SHP77 treated with DMSO at 0.1 percent for 48 hours (cell line): ENCODE measurements around the gene C14orf132.
"Not testable (repeated sequence)": the region's sequence is repeated elsewhere in the genome, so short reads cannot be mapped to it uniquely, and the experiment has no call there.

Source experiments
- DNase-seq: peaks from one replicate; lab custom pipeline; 2025; lab: John Stamatoyannopoulos, UW

Gene C14orf132

DNA sequence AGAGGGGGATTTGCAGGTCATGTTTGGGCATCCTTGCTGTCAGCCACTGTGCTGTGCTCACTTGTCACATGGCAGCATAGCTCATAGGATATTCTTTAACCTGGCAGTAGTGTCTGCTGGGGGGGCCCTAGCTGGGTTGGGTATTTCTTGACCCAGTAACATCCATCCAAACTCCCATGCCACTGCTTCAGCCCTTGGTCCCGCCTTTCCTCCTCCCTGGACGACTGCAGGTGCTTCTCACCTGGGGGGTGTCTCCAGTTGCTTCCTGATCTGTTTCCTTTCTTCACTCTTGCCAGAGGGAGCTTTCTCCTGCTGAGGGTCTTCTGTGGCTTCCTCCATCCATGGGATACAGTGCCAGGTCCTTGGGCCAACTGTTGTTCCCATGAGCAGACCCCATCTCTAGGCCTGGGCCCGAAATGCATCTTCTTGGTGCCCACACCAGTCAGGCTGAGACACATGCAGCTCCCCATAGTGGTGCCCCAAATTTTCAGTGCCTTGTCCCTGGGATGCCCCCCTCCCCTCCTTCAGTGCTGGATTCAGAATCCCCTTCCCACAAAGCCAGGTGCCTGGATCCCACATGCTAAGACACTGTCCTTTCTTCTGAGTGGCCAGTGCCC lies 20.5 kb downstream of the C14orf132 start:
- DNase-seq, result no peak

DNA sequence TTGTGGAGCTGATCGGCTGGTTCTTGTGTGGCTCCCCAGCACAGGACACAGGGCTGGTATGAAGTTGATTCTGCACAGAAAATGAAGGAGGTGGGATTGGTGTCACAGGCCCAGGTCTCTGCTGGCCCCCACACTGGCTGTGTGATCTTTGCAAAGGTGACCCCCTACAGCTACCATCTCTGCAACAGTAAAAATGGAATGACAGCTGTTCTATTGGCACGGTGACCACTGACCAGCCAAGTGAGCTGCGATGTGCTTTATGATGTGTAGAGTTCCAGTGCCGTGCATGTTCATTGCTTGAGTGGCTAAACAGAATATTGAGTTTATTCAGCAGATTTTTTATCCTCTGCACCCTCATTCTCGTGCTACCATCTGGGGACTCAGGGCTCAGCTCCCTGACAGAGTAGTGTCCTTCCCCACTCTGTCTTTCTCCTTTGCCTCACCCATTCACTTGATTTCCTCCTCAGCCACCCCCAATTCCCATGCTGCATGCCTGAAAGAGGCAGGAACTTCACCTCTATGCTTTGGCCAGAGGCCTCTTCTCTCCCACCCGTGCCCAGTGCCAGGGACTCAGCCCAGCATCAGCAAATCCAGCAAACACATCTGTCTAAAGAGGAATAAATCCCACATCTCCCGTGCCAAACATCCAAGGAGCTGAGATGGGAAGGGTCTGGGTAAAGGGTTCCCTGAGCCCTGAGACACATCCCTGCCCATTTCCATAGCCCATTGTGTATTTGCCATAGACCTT lies 21.2 kb downstream of the C14orf132 start:
- DNase-seq, result no peak

DNA sequence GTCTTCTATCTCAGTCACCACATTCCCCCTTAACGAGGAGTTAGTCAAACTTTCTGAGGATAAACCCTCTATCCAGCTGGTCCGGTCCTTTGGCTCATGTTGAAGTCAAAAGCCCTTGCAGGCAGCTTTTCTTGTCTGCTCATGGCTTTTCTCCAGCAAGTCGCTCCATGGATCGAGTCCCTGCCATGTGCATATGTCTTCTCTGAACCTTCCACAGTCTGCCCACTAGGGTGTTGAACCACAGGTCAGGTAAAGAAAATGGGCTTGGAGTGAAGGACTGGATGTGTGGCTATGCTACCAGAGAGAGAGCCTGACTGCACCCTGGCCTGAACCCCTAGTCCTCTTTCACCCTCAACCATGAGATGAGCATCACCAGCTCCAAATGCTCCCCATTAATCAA lies 22.8 kb downstream of the C14orf132 start:
- DNase-seq, result no peak

DNA sequence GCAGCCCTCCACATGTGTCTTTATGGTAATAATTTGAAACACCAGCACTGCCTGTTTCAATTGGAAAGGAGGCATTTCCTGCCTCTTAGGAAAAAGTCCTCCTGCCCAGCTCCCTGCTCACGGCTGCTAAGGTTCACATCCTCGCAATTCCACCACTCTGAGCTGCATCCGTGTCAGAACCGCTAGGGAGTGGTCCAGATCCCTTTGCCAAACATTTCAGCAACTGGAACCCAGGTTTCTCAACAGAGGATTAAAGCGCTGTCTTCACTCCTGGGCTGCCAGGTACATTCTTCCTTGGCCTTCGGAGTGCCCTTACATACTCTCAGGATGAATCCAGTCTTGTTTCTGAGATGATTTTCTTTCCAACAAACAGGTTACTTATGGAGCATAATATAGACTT lies 23.3 kb downstream of the C14orf132 start:
- DNase-seq, result no peak

DNA sequence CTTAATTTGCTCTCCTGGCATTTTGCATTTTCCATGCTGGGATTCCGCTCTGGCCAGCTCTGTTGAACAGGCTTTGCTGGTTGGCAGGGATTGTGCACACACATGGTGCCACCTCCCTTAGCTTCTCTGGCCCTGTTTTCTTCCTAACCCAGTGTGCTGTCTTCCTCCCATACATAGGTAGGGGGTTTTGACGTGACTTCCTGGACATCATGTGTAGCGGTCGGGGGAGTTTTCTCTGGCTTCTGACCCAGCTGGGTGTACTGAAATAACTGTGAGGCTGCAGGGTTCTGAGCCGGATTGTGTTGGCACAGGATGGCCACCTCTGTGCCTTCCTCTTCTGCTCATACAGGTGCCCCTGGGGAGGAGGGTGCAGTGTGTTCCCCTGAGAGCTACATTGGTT lies 25.7 kb downstream of the C14orf132 start:
- DNase-seq, result no peak

DNA sequence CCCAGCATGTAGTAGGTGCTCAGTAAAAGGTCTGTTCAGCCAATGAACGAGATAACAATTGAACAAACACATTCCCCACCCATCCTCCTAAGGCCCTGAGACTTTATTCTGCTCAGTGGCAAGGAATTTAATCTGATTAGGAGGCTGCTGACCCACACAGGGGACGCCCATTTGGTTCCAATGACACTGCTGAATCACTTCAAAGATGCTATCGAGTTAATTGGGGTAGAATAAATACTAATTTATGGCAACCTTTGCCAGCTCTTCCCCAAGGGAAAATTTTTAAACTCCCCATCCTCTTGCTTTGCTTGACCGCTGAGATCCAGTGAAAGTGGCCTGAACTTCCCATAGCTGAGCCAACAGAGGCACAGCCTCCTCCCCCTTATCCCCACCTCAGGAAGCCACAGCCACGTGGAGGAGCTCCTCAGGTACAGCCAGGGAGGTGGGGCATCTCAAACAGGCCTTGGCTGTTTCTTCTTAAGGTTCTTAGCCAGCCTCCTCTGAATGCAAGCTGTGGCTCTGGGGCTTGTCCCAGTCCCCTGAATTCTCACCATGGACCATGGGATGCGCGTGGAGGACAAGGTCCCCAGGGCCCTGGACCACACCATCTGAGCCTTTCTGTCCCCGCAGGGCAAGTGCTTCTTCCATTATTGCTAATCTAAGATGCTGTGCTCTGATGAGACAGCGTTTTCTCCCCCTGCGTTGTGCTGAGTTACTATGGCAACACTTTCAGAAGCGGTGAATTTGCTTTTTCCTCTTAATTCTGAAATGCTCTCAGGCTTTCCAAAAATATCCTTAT lies 26.7 kb downstream of the C14orf132 start:
- DNase-seq, result no peak

DNA sequence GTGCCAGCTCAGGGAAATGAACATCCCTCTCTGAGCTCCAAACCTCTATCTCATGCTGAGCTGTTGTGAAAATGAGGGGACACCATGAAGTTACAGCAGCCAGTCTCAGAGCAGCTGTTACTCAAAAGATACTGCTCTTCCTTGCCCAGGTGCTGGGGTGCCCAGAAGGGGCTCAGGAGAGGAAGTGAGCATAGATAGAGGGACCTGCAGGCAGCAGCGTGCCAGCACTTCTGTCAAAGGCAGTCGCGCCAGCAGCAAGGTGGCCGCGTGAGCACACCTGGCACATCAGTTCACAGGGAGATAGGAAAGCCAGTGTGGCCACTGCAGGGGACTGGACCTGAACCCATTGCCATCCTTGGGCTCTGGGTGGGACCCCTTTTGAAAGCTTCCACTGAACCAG lies 27.8 kb downstream of the C14orf132 start:
- DNase-seq, result no peak

DNA sequence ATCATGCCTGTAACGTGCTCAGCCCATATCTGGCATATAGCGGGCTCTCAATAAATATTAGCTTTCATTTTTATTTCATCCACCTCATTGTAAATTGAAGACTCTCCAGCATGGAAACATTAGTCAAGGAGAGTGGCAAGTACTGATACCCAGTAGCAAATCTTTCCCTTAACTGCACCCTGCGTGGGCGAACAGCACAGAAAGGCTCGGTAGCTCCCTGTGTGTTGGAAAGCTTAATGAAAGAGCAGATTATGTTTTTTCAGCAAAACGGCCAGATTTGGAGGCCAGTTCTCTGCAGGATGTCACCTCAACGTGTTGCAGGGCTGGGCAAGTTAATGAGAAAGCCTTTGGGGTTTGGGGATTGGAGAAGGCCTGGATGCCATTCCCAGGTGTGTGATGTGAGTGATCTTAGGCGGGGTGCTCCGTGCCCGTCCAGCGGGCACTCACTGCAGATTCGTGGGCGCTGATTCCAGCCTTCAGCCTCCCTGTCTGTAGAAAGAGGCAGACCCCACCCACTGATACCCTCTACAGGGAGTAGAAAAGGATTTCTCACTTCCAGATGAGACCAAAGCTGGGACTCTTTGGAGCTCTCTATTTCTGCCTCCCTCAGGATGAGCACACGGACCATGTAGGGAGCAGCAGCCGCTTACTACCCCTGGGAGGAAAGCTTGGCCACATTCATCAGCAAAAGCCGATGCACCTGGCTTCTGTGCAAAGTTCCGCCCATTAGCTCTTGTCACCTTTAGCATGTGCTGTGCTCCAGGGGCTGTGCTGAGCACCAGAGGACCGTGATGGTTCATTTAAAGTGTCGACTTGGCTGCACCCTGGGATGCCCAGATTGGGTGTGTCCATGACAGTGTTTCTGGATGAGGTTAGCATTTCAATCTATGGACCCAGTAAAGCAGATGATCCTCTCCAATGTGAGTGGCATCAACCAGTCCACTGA lies 29.1 kb downstream of the C14orf132 start:
- DNase-seq, result no peak

GRCh38 chr14:96069421-96069820 lies 30.3 kb downstream of the C14orf132 start:
- no peak for DNase-seq

DNA sequence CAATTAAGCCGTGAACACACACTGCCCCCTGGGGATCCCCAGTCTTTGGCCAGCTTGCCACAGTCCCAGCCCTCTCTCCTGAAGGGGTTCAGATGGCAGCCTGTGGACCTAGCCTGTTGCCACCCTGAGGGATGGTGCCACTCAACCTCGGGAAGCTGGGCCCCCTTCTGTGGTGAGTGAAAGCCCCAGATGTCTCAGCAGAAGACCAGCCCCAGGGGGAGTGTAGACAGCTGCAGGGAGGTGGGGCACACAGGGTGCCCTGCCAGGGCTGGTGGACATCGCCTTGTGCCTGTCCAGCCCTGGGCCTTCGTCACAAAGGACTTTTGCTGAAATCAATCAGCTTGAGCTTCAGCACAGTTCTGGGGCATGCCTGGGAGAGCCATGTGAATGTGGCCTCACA lies 32.4 kb downstream of the C14orf132 start:
- DNase-seq, result no peak

DNA sequence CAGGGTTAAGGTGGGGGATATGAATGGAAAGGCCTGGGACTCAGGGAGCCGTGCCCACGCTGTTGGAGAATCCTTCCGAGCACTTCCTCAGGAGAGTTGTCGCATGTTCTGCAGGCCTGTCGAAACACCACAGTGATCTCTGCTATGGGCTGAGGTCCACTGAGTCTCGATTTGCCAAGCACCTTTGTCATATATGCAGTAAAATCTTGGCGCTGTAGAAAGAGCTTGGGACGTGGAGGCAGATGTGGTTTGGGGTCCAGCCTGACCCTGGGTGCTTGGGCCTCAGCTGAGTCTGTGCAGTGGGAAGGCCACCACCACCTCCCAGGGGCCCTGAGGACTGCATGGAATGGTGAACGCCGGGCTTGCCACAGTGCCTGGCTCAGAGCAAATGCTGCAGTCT lies 32.9 kb downstream of the C14orf132 start:
- no peak for DNase-seq

- no peak for DNase-seq
Observed at GRCh38 chr14:96072746-96073145, 33.6 kb downstream of the C14orf132 start.

DNA sequence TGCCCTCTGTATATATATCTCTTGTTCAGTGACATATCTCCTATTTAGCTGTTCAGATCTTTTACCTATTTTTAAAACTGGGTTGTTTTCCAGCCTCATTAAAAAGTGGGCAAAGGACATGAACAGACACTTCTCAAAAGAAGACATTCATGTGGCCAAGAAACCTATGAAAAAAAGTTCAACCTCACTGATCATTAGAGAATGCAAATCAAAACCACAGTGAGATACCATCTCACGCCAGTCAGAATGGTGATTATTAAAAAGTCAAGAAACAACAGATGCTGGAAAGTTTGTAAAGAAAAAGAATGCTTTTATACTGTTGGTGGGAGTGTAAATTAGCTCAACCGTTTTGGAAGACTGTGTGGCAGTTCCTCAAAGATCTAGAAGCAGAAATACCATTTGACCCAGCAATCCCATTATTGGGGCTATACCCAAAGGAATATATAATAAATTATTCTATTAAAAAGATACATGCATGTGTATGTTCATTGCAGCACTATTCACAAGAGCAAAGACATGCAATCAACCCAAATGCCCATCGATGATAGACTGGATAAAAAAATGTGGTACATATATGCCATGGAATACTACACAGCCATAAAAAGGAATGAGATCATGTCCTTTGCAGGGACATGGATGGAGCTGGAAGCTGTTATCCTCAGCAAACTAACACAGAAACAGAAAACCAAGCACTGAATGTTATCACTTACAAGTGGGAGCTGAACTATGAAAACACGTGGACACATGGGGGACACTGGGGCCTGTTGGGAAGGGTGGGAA lies 34.3 kb downstream of the C14orf132 start:
- not testable (repeated sequence) for DNase-seq

DNA sequence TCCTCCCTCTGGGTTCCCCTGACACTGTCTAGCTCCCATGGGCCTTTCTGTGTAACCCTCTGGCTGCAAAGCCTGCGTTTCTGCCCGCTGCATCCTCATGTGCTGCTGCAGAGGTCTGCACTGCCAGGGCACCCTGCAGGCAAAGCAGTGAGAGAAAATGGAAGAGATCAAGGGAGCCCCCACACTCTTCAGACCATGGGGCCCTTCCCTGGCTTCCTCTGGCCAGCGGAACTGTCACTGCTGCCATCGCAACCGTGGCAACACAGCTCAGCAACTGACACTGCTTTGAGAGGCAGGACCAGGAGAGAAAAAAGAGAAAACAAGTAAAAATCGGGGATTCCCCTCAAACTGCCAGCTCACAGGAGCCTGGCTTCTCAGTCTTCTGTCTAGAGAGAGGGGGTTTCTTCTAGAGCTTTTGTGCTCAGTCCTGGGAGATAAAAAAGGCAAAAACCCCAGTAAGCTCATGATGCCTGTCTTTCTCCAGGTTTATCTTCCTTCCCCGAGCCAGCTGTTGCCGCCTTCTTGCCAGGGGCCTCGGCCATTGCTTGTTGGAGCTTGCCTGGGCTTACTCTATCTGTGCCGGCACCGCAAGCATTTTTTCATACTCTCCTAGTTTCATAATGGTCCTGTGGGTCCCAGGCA lies 38.9 kb downstream of the C14orf132 start:
- DNase-seq, result no peak

DNA sequence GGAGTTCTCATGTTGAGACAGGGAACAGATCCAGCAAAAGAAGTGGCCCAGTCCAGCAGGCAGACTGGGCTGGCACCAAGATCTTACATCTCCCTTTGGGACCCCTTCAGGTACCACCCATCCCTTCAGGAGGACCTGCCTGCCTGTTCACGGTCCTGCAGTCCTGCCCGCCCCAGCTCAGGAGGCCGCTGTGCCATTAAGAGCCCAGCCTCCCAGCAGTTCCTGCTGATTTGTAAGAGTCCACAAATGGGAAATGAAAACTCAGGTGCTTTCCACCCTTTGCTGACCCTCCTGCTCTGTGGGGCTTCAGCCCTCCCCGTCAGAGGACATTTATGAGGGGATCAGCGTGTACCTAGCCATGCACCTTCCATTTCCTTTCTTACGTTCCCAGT lies 39.5 kb downstream of the C14orf132 start:
- DNase-seq, result no peak

DNA sequence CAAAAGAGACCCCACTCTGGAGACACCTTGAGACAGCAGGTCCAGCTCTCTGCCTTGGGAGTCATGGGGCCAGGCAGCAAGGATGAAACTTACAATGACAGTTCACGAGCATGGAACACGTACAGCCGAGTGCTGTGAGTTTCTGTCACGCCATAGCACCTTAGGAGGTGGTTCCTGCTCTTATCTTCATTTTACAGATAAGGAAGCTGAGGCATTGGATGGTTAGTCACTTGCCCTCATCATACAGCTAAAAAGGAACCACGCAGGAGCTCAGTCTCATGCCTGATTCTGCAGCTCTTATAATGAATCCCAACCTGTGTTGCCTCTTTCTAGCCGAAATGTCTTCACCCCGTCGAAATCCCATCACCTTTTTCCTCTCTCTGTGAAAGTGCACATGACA lies 39.9 kb downstream of the C14orf132 start:
- DNase-seq, result no peak

GRCh38 chr14:96080571-96080970 lies 41.4 kb downstream of the C14orf132 start:
- DNase-seq, result no peak

DNA sequence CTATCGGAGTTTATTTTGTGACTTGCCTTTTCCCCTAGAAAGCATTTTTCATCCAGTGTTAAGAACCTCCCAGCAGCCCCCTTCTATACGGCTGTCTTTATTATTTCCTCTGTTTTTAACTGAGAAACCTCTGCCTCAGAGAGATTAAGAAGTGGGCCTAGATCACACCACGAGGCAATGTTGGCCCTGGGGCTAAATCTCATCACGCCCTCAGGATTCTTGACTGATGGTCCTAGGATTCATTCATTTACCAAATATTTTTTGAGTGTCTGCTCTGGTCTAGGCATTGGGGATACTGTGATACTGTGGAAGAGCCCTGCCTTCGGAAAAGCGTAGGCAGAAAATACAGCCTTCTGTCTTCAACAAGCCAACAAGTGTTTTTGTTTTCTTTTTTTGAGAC lies 42.1 kb downstream of the C14orf132 start:
- DNase-seq, result no peak

DNA sequence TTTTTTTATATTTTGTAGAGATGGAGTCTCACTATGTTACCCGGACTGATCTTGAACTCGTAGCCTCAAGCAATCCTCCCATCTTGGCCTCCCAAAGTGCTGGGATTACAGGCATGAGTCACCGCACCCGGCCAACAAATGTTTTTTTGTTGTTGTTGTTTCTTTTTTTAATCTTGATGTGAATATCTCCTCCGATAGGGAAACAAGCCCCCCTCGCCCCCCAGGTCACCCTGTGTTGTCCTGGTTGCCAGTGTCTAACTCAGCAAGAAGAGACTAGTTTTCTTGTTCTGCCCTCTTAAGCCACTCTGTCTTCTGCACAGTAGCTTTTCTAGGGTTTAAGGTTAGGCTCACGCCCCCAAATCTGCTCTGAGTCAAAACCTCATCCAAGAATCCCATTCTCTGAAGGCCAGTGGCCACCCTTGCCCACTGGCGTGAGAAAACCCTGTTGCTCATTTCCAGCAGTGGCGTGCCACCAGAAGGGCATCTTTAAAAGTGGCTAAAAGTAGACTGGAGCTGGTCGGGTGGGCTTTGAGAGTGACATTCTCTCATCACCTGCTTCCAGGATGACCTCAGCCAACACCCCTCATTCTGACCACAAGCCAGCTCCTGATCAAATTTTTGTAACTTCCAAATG lies 42.7 kb downstream of the C14orf132 start:
- no peak for DNase-seq
